ENCODE measurements around the gene SH3GLB1.
A peak's percentile ranks its signal among the peaks of the same experiment; 100 is the strongest.

The SH3GLB1 gene

GRCh38 chr1:86733340-86733739 lies 29.0 kb downstream of the SH3GLB1 start:
- no peak for DNase-seq (ENCODE audit: low read depth)

- no peak for DNase-seq (ENCODE audit: low read depth)
Measured at GRCh38 chr1:86739648-86740509, 35.5 kb downstream of the SH3GLB1 start.

DNA sequence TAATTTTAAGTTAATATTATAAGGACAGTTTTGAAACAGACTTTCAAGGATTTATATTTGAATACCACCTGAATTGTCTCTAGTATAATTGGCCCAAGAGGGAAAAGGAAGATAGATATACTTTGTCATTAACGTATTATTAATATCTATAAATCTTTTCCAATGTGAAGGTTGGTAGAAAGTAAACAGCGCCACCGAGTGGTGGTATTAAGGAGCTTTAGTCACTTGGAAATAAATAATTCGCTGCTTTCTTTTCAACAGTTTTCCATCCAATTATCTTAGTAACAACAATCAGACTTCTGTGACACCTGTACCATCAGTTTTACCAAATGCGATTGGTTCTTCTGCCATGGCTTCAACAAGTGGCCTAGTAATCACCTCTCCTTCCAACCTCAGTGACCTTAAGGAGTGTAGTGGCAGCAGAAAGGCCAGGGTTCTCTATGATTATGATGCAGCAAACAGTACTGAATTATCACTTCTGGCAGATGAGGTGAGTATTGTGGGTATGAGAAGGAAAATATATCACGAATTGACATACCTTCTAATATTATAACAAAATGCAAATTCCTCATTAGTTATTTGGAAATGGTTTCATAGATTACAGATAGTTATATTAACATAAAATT lies 37.7 kb downstream of the SH3GLB1 start:
- peak; percentile 60 for DNase-seq (ENCODE audit: low read depth)

- DNase-seq (ENCODE audit: low read depth): no peak
Measured at GRCh38 chr1:86747304-86747703, 42.9 kb downstream of the SH3GLB1 start.

- DNase-seq (ENCODE audit: low read depth): no peak
Measured at GRCh38 chr1:86748622-86749373, 44.4 kb downstream of the SH3GLB1 start.

DNA sequence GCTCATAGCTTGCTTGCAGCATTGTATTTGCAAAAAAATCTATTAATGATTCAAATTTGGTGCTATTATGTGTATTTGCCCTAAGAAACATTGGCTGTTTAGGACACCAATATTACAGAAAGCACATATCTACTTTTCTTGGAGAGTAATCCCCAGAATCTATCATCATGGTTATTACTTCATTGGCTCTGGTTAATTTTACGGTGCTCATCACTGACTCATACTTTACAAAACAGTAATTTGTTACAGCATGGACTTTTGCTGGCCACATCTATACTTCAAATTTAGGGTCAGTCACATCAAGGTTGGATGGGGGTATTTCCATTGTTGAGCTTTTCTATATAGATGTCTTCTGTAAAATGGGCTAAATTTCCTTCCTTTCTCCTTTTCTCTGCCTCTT lies 45.7 kb downstream of the SH3GLB1 start:
- no peak for DNase-seq (ENCODE audit: low read depth)

DNA sequence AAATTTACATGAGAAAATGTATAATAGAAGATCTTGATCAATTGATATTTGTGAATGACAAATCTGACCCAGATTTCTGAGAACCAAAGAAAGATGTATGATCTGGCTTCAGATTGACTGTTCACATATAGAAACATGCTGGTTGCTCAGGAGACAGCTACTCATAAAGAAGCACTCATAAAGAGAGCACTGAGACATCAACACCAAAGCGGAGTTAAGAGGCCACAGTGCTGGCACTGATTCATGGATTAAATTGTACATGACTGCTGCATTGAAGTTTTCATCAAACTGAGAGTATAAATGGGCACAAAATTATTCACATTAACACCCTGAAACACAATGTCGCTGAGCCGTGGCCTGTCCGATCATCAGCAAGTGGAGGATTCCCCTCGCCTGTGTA lies 46.2 kb downstream of the SH3GLB1 start:
- DNase-seq (ENCODE audit: low read depth): no peak

DNA sequence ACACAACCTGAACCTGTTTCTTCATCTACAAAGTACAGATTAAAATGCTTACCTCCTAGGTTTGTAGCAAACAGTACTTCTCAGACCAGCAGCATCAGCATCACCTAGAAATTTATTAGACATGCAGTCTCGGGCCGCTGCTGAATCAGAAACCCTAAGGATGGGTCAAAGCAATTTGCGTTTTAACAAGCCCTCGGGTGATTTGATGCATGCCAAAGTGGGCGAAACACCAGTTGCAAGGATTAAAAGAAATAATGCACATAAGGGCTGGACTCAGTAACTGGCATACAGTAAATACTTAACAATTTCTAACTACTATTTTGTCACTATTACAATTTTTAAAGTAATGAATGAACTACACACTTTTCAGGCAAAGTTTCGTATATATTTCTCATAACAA lies 47.5 kb downstream of the SH3GLB1 start:
- no peak for DNase-seq (ENCODE audit: low read depth)

DNA sequence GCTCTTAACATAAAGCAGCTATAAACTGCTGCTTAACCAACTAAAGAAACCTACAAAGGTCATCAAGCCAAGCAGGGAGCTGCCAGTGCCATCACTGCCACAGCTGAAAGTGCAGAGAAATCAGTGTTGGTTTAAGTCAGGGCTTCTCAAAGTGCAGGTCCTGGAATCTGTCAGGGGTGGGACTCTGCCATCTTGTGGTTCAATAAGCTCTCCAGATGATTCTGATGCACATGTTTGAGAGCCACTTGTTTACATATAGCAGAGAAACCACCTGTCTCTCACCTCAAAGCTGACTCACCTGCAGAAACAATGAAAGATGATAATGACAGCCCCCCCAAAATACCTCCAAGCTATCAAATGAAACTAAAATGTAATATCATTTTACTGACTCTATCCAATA lies 49.3 kb downstream of the SH3GLB1 start:
- peak; percentile 54 for DNase-seq (ENCODE audit: low read depth)

DNA sequence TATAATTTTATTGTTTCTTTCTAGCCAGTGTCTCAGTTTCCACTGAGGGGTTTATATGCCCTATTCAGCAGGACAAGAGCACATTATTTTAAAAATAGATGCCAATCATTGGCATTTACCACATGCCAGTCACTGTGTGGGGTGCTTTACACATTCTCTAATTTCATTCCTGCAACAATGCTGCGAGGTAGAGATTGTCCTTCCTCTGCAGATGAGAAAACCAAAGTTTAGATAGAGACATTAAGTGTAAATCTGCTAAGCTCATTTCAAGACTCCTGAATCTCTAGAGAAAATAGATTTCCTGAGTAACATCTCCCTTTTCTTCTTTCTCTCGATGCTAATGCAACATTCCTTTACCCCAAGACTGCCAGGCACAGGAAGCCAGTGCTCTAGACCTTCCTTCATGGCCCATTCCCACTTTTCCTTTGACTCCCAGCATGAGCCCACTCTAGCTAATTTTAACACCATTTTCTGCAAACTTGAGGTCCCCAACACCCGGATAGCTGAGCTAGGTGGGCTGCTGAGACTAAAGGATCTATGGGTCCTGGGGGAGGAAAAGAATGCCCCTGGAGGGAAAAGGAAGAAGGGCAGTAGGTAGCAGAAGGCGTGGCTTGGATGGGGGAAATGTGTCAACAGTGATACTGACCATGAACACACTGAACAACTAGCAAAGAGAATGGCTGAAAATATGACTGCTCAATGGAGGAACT lies 50.0 kb downstream of the SH3GLB1 start:
- DNase-seq (ENCODE audit: low read depth): no peak

- no peak for DNase-seq (ENCODE audit: low read depth)
Measured at GRCh38 chr1:86756062-86756406, 51.7 kb downstream of the SH3GLB1 start.

DNA sequence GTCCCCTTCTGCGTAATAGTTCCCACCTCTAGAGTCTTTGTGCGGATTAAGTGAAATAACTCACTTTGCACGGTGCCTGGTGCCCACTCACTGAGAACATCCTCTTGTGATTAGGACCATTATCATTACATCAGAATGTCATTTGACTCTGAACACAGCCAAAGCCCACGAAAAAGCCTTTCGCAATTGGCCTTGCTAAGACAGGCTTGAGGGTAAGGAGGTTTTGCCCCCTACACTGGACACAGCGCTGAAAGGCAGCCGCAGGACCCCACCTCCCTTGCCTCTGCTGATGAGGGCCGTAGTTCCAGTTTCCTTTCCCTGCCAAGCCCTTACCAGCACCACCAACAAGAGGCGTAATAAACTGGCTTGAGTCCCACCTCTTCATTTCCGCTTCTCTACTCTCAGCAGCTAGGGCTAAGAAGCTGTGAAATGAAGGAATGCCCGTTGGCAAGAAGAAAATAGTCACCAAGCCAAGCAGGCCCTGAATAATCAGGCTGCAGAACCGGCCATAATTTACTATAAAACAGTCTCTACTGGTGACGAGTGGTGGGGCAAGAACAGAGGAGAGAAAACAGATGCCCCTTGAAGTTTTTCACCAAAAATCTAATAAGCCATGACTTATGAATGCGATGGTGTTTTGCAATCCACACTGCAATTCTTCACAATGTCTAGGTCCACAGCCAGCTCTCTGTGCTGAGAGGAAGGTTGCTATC lies 53.1 kb downstream of the SH3GLB1 start:
- no peak for DNase-seq (ENCODE audit: low read depth)

DNA sequence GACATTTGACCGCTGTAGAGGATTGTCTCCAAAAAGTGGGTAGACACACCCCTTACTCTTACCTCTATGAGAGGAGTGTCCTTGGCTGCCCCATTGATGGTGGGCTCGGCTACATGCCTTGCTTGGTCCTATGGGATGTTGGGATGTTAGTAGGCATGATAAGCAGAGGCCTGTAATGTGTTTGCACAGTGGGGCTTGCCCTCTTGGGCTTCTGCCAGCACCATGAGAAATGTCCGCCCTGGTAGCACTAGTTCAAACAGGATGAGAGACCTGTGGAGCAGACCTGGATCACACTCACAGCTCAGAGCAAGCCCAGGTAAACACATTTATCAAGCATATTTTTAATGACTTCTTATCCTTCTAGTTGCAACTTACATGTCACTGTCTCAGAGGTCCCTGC lies 54.2 kb downstream of the SH3GLB1 start:
- DNase-seq (ENCODE audit: low read depth): no peak

DNA sequence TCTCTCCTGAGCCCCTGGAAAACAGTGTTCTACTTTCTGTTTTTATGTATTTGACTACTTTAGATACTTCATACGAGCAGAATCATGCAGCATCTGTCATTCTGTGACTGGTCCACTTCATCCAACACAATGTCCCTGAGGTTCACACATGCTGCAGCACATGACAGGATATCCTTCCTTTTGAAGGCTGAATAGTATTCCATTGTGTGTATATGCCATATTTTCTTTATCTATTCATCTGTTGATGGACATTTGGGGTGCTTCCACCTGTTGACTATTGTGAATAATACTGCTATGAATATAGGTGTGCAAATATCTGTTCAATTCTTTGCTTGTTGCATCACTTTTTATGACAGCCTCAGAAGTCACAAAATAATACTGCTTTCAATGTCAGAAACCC lies 55.8 kb downstream of the SH3GLB1 start:
- DNase-seq (ENCODE audit: low read depth): no peak

DNA sequence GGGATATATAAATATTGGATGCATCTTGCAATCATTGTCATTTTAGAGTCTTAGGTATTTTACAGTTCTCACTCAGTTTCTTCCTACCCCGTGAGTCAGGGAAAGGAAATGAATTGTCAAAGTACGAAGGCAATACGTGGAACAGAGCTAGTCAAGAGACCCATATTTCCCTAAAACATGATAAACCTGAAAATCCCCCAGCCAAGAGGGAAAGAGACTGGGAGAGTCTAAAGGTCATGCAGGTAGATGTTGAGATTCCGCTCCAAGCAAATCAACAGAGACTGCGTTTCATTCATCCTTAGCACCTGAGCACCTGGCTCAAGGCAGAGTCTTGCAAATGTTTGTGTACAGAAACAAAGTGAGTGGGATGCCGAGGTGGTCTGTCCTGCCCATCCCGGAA lies 58.0 kb downstream of the SH3GLB1 start:
- no peak for DNase-seq (ENCODE audit: low read depth)

DNA sequence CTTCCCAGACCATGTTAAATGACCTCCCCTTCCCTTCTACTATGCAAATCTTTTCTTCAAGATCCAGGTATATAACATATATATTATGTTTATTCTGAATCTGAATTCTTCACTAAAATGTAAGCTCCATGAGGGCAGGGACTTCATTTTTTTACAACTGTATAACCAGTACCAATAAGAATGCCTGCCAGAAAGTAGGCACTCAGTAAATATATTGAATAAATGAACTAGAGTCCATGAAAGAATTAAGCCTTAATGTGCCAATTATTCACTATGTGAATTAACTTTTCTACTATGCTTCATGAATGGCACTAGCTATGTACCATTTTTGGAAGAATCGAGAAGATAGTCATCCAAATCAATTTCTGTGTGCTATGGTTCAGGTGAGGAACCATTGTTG lies 60.1 kb downstream of the SH3GLB1 start:
- DNase-seq (ENCODE audit: low read depth): no peak

DNA sequence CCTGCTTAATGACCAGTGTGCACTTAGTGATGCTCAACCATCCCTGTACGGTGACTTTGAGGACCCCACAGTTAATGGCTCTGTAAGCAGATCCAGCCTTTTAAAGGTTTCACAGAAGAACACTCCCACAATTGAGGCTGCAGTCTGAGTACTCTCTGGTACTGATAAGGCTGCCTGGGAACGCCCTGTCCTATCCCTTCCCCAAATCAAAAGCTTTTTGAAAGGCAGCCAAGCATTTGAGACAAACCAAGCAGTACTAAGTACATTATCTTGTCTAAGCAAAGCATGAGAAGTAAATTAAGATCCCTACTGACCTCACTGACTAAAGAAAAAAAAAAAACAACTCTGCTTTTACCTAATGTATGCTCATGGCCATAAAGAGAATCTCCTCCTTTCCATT lies 60.7 kb downstream of the SH3GLB1 start:
- no peak for DNase-seq (ENCODE audit: low read depth)

DNA sequence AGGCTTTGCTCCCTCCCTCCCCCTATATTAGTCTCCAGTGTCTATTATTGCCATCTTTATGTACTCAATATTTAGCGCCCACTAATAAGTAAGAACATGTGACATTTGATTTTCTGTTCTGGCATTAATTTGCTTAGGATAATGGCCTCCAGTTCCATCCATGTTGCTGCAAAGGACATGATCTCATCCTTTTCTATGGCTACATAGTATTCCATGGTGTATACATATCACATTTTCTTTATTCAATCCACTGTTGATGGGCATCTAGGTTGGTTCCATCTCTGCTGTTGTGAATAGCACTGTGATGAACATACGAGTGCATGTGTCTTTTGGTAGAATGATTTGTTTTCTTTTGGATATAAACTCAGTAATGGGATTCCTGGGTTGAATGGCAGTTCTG lies 61.3 kb downstream of the SH3GLB1 start:
- no peak for DNase-seq (ENCODE audit: low read depth)

DNA sequence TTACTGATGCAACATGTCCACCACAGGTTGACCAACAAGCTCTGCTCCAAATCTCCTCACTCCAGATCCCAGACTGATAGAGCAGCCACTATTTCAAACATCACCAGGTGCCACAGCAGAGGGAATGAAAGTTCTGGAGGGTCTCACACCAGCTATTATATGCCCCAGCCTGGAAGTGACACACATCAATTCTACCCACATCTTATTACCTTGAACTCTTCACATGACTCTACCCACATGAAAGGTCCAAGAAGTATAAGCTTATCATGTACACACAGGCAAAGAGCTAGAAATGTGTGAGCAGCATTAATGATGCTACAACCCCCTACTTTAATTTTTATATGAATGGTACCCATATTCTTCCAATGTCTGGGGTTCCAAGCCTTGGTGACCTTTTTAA lies 64.2 kb downstream of the SH3GLB1 start:
- no peak for DNase-seq (ENCODE audit: low read depth)

GRCh38 chr1:86769065-86769464 lies 64.7 kb downstream of the SH3GLB1 start:
- DNase-seq (ENCODE audit: low read depth): no peak

DNA sequence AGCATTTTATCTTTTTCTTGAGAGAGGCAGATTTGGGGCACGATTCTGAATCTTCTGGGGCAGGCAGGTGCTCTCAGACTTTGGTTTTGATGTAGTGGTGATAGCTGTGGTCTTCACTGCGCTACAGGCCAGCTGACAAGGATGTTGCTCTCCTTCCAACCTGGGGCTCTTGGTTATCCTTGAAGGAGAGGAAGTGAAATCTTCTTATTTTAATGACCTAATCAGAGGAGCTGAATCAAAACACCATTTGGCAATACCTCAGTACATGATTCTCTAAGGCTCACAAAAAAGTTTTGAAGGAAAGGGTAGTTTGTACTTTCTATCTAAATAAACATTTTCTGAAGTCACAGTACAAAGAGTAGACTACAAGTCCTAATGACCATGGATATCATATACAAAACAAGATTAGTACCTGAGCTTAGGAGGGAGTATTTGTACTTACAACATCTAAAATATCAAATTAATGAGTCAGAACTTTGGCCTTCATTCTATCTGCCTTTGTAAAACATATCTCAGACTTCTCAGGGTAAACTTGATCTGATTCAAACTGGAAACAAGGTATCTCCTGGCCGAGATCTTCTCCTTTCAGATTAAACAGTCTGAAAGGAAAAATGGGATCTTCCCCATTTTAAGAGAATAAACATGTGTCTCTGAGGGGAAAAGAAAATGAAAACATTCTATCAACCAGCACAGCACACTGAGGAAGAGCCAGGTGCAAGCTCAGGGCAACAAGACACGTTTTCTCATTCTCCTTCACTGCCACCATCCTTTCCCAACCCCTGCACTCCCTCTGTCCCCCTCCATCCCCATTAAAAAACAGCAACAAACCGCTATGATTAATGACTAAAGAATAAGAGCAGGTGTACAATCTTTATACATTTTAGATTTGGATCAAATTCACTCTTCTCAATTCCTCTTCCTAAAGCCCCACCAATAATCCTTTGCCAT lies 69.2 kb downstream of the SH3GLB1 start:
- DNase-seq (ENCODE audit: low read depth): peak; percentile 63
